K562 (cell line): ENCODE data around the gene SNUPN.

ENCODE experiments used
- MEF2A ChIP-seq: IDR thresholded peaks from 2 replicates; pipeline ENCODE4 v1.6.1; 2011; ENCODE audit warnings: low read depth, mild to moderate bottlenecking, low read length, moderate library complexity; ENCODE audit not compliant: control insufficient read depth
- ZNF431 ChIP-seq: sonication (generic); formaldehyde crosslinking; IDR thresholded peaks from 2 replicates; pipeline ENCODE4 v1.8.0; 2022; ENCODE audit warnings: mild to moderate bottlenecking, missing genetic modification reagents
- TF ChIP-seq, protein P1 (sequence below), 3 experiments: IDR thresholded peaks in 2 of 3; conservative IDR thresholded peaks in 1 of 3; 2 replicates each; pipeline ENCODE4 v1.5.1; 2011 to 2012; ENCODE audit warnings: low read length in 3 of 3, mild to moderate bottlenecking in 3 of 3, control low read depth in 2 of 3, improper control_type of control experiment in 1 of 3, inconsistent platforms in 1 of 3, low read depth in 1 of 3, mixed read lengths in 1 of 3, moderate library complexity in 1 of 3; ENCODE audit not compliant: insufficient read depth in 2 of 3

- TF ChIP-seq MEF2A (no peak), ZNF431 (no peak)
- TF ChIP-seq, protein P1, sequence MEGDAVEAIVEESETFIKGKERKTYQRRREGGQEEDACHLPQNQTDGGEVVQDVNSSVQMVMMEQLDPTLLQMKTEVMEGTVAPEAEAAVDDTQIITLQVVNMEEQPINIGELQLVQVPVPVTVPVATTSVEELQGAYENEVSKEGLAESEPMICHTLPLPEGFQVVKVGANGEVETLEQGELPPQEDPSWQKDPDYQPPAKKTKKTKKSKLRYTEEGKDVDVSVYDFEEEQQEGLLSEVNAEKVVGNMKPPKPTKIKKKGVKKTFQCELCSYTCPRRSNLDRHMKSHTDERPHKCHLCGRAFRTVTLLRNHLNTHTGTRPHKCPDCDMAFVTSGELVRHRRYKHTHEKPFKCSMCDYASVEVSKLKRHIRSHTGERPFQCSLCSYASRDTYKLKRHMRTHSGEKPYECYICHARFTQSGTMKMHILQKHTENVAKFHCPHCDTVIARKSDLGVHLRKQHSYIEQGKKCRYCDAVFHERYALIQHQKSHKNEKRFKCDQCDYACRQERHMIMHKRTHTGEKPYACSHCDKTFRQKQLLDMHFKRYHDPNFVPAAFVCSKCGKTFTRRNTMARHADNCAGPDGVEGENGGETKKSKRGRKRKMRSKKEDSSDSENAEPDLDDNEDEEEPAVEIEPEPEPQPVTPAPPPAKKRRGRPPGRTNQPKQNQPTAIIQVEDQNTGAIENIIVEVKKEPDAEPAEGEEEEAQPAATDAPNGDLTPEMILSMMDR (IDR thresholded peaks at IDR 0.05 in 2 of 3, conservative IDR thresholded peaks at IDR 0.05 in 1 of 3; ENCODE audit: insufficient read depth in 2 of 3, low read depth in 1 of 3, low read length in 3 of 3): no peak
These were observed 48.1 kb upstream of the SNUPN start for GRCh38 chr15:75673426-75674235.
